Activated CD8-positive, alpha-beta T cell treated with anti-CD3 and anti-CD28 coated beads for 36 hours (primary cell): ENCODE results near the gene NUAK2. TPM values are rescaled to one million over a fixed set of nuclear protein-coding genes. Genes with fewer than 3 reads are reported as not detected.

Experiments used
- ATAC-seq: fragments of 200-7000 bp; cut with Tn5 transposase; one replicate; pipeline ENCODE4 v1.10.0; 2021; ENCODE audit warnings: mild to moderate bottlenecking, moderate library complexity
- CTCF ChIA-PET: fragments of 350-600 bp; sonication (Branson Sonifier 250); formaldehyde crosslinking; loops from one replicate; lab custom pipeline; 2021; ENCODE audit warnings: antibody characterized with exemption; lab: Charles Lee
- POLR2A ChIA-PET: fragments of 350-600 bp; sonication (Branson Sonifier 250); formaldehyde crosslinking; loops from one replicate; lab custom pipeline; 2021; ENCODE audit warnings: antibody characterized with exemption; lab: Charles Lee
- DNase-seq: peaks from one replicate; pipeline ENCODE4 v3.0.0-alpha.2; 2020
- H3K27ac Mint-ChIP-seq: one replicate; pipeline ENCODE4 v1.8.0; 2021; ENCODE audit warnings: mild to moderate bottlenecking, mixed read lengths
- H3K27me3 Mint-ChIP-seq: one replicate; pipeline ENCODE4 v1.8.0; 2021; ENCODE audit warnings: mixed read lengths
- H3K36me3 Mint-ChIP-seq: one replicate; pipeline ENCODE4 v1.8.0; 2021; ENCODE audit warnings: low read depth, mixed read lengths
- H3K4me1 Mint-ChIP-seq: one replicate; pipeline ENCODE4 v1.8.0; 2021; ENCODE audit warnings: low read depth, mixed read lengths
- H3K4me3 Mint-ChIP-seq: one replicate; pipeline ENCODE4 v1.8.0; 2021; ENCODE audit warnings: mild to moderate bottlenecking, moderate library complexity, mixed read lengths
- H3K9me3 Mint-ChIP-seq: one replicate; pipeline ENCODE4 v1.8.0; 2021; ENCODE audit warnings: mixed read lengths
- CTCF ChIP-seq: fragments of 200-600 bp; IDR thresholded peaks from one replicate; pipeline ENCODE4 v1.8.0; 2022; ENCODE audit warnings: antibody characterized with exemption, mild to moderate bottlenecking
- intact Hi-C: fragments of 100-400 bp; cut with micrococcal nuclease; formaldehyde crosslinking; loops from one replicate; pipeline ENCODE4 v1.10.0; 2022
- total RNA-seq, 2 experiments: library from RNA; stranded (reverse); gene quantifications; one replicate each; pipeline ENCODE4 v1.2.3, GENCODE V29; 2021

The NUAK2 gene
- total RNA-seq, 2 experiments from 2014 or later: 1.9 TPM

GRCh38 chr1:205321959-205322283 is 376 bp upstream of the NUAK2 start:
- POLR2A ChIA-PET: interaction anchor here (1.2 to 14.6 kb wide), 3 partner anchors 8 to 93 kb away, joined by 3 to 158 read pairs (median 4); no protein-coding TSS in a partner anchor
- H3K27ac Mint-ChIP-seq: peak overlapping the region; percentile 13
- intact Hi-C loops: loop anchor here (2.0 kb wide), 1 partner anchor 37 kb away; no protein-coding TSS in a partner anchor
- H3K36me3 Mint-ChIP-seq: no peaks in the 10 kb centered on the region
- CTCF ChIA-PET: interaction anchor here (0.7 to 29.5 kb wide), 6 partner anchors 12 to 93 kb away, joined by 3 to 1285 read pairs (median 4); no protein-coding TSS in a partner anchor
- no peaks in the 10 kb centered on the region for H3K9me3 Mint-ChIP-seq
- no peaks in the 10 kb centered on the region for H3K27me3 Mint-ChIP-seq
- no peak for ATAC-seq
- peak overlapping the region; percentile 78 for H3K4me3 Mint-ChIP-seq
- peaks cover 50% of the 10 kb centered on the region for H3K4me1 Mint-ChIP-seq
- DNase-seq: no peak
- TF ChIP-seq CTCF: no peak

GRCh38 chr1:205319081-205320018 is 2.2 kb downstream of the NUAK2 start:
- Mint-ChIP-seq H3K27me3 (no peaks in the 10 kb centered on the region), H3K4me1 (peaks cover 66% of the 10 kb centered on the region), H3K4me3 (peak overlapping the region; percentile 78), H3K9me3 (no peaks in the 10 kb centered on the region), H3K27ac (peak overlapping the region; percentile 64), H3K36me3 (no peaks in the 10 kb centered on the region)
- CTCF ChIA-PET: interaction anchor here (0.6 to 29.5 kb wide), 8 partner anchors 8 to 149 kb away, joined by 3 to 1285 read pairs (median 4); no protein-coding TSS in a partner anchor
- POLR2A ChIA-PET: interaction anchor here (0.7 to 14.6 kb wide), 8 partner anchors 9 to 170 kb away, joined by 3 to 158 read pairs (median 3); no protein-coding TSS in a partner anchor
- peak; percentile 17 for ATAC-seq
- DNase-seq: peak; percentile 44
- TF ChIP-seq CTCF: no peak
- intact Hi-C loops: loop anchor here (2.0 kb wide), 1 partner anchor 35 kb away; no protein-coding TSS in a partner anchor

- TF ChIP-seq CTCF: no peak
- Mint-ChIP-seq H3K4me1 (peaks cover 70% of the 10 kb centered on the region), H3K4me3 (peak overlapping the region; percentile 48), H3K27ac (peak overlapping the region; percentile 62), H3K27me3 (no peaks in the 10 kb centered on the region), H3K9me3 (no peaks in the 10 kb centered on the region), H3K36me3 (no peaks in the 10 kb centered on the region)
- POLR2A ChIA-PET: interaction anchor here (0.7 to 14.6 kb wide), 6 partner anchors 8 to 45 kb away, joined by 3 to 158 read pairs (median 3); no protein-coding TSS in a partner anchor
- no peak for ATAC-seq
- CTCF ChIA-PET: interaction anchor here (0.8 to 29.5 kb wide), 5 partner anchors 11 to 63 kb away, joined by 3 to 1285 read pairs (median 5); no protein-coding TSS in a partner anchor
- intact Hi-C loops: no loop called here
- no peak for DNase-seq
These were observed 3.1 kb downstream of the NUAK2 start for GRCh38 chr1:205318231-205318991.

GRCh38 chr1:205317311-205317917 is 4.1 kb downstream of the NUAK2 start:
- intact Hi-C loops: loop anchor here (1.0 kb wide), 1 partner anchor 16 kb away; no protein-coding TSS in a partner anchor
- Mint-ChIP-seq H3K9me3 (no peaks in the 10 kb centered on the region), H3K4me1 (peaks cover 78% of the 10 kb centered on the region), H3K27me3 (no peaks in the 10 kb centered on the region), H3K4me3 (no peak overlapping the region), H3K36me3 (no peaks in the 10 kb centered on the region), H3K27ac (peak overlapping the region; percentile 73)
- TF ChIP-seq CTCF: no peak
- ChIA-PET CTCF (interaction anchor here (0.7 to 29.5 kb wide), 6 partner anchors 8 to 89 kb away, joined by 3 to 1285 read pairs (median 4); no protein-coding TSS in a partner anchor), POLR2A (interaction anchor here (1.0 to 14.6 kb wide), 3 partner anchors 12 to 33 kb away, joined by 3 to 158 read pairs (median 3); no protein-coding TSS in a partner anchor)
- ATAC-seq (no peak), DNase-seq (no peak)
